Measurements from ENCODE around the gene DMBT1.

DNA sequence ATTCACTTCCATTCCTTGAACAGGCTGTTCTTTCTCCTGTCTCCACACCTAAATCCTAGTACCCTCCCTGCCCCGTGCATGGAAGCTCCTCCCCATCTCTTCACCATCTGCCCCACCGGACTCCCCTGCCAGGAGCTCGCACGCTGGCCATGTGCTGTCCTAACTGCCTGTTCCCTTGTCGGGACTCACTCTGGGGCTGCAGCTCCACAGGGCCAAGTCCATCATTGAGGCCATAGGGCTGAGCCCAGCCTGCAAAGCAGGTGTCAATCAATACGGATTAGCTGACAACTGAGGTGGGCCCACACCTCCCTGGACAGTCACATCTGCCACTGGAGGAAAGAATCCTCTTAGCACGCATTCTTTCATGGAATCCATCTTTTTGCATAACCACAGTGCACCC is 41.4 kb upstream of the DMBT1 start:
- TF ChIP-seq, protein P1, sequence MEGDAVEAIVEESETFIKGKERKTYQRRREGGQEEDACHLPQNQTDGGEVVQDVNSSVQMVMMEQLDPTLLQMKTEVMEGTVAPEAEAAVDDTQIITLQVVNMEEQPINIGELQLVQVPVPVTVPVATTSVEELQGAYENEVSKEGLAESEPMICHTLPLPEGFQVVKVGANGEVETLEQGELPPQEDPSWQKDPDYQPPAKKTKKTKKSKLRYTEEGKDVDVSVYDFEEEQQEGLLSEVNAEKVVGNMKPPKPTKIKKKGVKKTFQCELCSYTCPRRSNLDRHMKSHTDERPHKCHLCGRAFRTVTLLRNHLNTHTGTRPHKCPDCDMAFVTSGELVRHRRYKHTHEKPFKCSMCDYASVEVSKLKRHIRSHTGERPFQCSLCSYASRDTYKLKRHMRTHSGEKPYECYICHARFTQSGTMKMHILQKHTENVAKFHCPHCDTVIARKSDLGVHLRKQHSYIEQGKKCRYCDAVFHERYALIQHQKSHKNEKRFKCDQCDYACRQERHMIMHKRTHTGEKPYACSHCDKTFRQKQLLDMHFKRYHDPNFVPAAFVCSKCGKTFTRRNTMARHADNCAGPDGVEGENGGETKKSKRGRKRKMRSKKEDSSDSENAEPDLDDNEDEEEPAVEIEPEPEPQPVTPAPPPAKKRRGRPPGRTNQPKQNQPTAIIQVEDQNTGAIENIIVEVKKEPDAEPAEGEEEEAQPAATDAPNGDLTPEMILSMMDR (IDR thresholded peaks at IDR 0.05): no peak
- TF ChIP-seq POLR2A (IDR thresholded peaks at IDR 0.05): no peak
